Stimulated activated CD8-positive, alpha-beta memory T cell treated with anti-CD3 and anti-CD28 coated beads, Interleukin-12 subunit alpha, Interleukin-12 subunit beta, amount 100 ng/mL, for 4 hours (primary cell): ENCODE measurements around the gene FAM240B.

Experiments used
- DNase-seq: peaks from one replicate; pipeline ENCODE4 v3.0.0-alpha.2; 2020; ENCODE audit warnings: low read depth

Gene FAM240B

GRCh38 chr9:38720083-38720745, at the start of gene FAM240B:
TSS of gene FAM240B (minus strand) at chr9:38720133. CDS start at chr9:38703999, 16,134 bp downstream.
- no peak for DNase-seq

GRCh38 chr9:38768351-38768761, 48.4 kb upstream of the FAM240B start:
- no peak for DNase-seq

DNA sequence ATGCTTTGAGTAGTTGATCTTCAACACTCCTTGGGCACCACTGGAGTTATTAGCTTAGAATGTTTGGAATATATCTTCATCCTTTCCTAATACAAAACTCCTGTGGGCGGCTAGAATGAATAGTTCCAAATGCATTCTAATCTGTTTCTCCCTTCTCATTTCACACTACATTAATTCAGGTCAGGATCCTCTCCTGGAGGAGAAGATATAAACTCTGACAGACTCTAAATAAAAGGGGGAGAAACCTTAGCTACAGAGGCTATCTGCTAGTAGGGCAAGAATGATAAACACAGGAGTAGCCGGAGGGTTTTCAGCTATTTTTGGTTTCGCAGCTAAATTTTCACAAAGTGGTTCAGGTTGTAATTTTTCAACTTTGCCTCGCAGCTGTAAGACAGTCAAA, 45.2 kb upstream of the FAM240B start:
- DNase-seq: no peak

GRCh38 chr9:38761999-38762398, 42.1 kb upstream of the FAM240B start:
- DNase-seq: no peak

GRCh38 chr9:38761339-38761738, 41.4 kb upstream of the FAM240B start:
- DNase-seq: no peak

DNA sequence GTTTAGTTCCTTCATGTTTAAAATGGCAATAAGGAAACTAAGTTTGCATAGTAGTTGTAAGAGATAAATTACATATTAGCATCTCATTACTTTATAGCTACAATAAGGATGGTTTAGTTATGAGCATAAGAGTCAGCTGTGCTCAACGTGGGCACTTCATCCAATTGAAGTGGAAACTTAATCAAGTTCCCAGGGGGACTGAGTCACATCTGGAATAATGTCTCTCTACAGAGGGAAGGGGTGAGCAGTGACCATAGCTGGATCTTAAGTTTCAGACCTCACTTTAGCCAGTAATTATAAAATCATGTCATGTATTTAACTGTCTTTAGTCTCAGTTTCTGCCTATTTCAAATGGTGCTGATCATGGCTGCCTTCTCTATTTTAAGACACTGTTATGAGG, 36.8 kb upstream of the FAM240B start:
- DNase-seq: no peak

DNA sequence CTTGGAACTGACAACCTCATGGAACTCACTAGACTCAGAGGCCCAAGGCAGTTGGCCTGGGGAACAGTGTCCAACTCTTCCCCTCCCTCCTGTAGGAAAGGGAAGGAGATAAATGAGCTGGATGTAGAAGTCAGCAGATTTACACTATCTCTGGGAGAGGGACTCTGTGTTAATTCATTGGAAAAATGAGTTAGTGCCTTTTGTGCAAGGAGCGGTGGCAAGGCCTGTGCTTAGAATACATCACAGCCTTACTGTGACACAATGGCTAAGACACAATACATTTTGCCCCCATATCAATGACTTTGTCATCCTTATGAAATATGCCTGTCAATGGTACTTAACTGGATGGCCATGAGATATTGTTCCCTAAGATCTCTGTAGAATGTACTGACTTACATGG, 28.0 kb upstream of the FAM240B start:
- no peak for DNase-seq

GRCh38 chr9:38747067-38747466, 27.1 kb upstream of the FAM240B start:
- DNase-seq: no peak

- no peak for DNase-seq
These were observed 26.4 kb upstream of the FAM240B start for GRCh38 chr9:38746303-38746702.

GRCh38 chr9:38744484-38744883, 24.6 kb upstream of the FAM240B start:
- no peak for DNase-seq

- no peak for DNase-seq
These were observed 17.3 kb upstream of the FAM240B start for GRCh38 chr9:38737246-38737645.

DNA sequence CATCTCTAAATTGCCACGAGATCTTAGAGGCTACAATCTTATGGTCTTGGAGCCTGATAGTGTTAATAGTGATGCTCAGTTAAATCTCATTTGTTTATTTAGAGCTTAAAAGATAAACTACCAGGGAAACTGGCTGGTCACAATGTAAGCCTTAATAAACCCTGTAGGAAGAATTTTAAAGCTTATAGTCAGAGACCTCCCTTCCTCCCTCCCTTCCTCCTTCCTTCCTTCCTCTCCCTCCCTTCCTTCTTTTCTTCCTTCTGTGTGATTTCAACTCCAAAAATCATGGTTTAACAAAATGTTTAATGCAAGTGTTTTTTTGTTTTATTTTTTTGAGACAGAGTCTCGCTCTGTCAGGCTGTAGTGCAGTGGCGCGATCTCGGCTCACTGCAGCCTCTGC, 14.9 kb upstream of the FAM240B start:
- DNase-seq: no peak

GRCh38 chr9:38733503-38733902, 13.6 kb upstream of the FAM240B start:
- DNase-seq: no peak

DNA sequence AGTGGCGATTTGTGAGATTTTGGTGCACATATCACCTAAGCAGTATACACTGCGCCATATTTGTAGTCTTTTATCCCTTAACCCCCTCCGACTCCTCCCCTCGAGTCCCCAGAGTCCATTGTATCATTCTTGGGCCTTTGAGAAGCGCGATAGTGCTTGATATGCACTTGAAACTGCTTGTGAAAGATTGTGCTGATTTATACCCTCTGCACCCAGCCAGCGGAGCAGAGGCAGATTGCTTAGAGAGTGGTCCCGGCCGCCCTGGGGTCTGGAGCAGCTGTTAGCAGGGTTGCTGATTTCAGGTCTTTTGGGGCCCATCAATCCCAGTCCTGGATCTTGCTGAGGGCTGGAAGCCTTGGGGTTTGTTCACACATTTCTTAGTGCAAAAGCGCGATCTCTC, 13.0 kb upstream of the FAM240B start:
- no peak for DNase-seq

DNA sequence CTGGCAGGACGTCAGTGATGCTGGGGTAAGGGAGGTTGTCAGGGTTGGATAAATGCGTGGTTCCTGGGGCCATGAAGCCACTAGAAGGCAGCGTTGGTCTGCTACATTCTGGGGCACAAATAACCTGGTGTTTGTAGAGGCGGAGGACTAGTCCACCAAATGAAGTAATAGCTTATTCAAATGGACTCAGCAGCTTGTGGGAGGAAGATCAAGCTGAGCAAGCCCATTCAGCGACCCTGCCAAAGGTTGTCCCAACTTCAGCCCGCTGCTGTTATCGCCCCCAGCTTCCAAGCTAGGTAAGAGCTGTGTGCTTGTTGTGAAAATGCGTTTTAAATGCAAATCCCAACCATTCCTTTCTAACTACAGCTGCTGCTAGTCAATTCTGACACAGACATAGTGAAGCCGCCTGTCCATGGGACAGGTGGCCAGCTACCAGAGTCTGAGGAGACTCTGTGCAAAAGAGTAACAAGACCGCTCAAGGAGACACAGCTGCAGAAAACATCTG, 7.6 kb upstream of the FAM240B start:
- no peak for DNase-seq

DNA sequence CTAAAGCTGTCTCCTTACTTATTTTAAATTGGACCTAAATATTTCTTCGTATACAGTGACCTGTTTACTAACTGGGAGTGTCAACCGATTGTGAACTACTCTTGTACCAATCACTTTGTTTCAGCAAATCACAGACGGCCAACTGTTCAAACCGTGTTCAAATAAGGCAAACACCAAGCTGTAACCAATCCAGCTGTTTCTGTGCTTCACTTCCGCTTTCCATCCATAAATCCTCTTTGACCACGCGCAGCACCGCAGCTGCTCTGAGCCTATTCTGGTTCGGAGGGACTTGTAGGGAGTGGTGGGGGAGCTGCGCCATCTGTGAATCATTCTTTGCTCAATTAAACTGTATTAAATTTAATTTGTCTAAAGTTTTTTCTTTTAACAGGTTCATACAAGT, 4.8 kb upstream of the FAM240B start:
- no peak for DNase-seq

DNA sequence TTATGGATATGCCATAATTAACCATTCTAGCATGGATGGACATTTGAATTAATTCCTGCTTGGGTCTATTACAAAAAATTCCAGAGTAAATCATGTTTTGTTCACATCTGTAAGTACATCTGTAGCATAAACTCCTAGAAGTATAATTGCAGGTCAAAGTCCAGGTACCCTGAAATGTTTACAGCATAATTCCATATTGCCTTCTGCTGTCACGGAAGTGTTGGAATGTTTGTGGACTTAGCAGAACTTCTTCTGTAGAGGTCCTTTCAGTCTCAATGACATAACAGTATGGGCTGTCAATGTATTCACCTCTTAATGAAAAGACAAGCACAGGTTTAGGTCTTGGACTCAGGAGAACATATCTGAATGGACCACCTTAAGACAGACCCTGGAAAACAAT, 1.8 kb downstream of the FAM240B start:
- DNase-seq: no peak

- no peak for DNase-seq
These were observed 4.2 kb downstream of the FAM240B start for GRCh38 chr9:38715684-38716083.

DNA sequence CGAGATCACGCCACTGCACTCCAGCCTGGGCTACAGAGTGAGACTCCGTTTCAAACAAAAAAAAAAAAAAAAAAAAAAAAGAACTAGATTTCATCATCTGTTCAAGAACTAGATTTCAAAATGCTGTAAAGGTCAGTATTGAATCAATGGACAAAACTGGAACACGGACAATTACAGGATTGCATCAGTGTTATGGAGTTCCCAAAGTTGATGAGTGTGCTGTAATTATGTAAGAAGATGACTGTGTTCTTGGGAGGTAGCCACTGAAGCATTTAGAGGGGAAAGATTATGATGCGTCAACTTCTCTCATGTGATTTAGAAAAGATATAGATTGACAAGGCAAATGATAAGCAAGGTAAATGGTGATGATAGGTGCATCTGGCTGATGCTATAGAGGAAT, 6.5 kb downstream of the FAM240B start:
- no peak for DNase-seq

GRCh38 chr9:38708759-38709158, 11.2 kb downstream of the FAM240B start:
- DNase-seq: no peak

DNA sequence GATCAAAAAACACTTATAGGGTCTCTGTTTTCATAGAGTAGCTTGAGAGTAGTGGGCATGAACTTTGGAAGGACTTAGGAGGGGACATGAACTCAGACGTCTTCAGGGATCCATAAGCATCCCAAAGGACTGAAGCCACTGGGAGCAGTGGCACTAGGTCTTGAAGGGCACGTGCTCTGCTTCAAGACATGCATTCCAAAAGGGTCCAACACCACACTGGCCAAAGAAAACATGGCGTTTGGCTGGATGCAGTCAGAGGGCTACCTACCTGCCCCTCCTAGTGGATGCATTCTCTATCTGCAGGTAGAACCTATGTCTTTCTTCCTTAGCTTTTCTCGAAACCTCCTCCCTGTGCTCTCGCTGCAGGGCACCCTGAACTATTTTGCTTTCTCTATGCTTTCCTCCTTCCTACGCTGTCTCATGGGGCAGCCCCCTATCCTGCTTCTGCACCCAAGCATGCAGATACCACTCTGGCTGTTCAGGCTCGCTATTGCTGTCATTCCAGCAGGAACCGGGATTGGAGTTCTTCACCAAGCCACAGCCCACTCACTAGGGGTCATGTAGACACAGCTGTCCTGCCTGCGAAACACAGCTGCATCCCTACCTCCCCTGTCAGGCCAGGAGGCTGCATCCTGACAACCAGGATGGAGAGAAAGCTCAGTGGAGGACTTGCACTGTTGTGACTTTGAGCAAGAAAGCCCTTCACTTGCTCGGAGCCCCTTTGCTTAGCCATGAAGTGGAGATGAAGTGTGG, 11.9 kb downstream of the FAM240B start:
- no peak for DNase-seq

DNA sequence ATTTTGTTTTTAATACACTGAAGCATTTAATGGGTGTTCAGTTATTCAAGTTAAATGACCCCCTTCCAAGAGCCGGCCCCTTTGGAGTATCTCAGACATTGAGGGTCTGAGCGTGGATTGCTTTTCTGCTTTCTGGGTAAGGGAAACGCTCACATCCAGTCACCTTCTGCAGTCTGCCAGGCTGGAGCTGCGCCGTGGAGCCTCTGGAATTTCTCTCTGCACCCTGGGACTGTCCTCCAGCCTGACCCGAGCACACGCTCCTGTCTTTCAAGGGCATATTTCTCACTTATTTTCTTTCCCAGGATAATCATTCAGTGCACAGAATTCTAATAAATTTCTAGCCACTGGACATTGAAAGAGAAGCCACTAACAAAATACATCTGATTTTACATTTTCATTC, 13.4 kb downstream of the FAM240B start:
- DNase-seq: no peak

- DNase-seq: no peak
These were observed 14.0 kb downstream of the FAM240B start for GRCh38 chr9:38705917-38706316.

- no peak for DNase-seq
These were observed 19.2 kb downstream of the FAM240B start for GRCh38 chr9:38700695-38701094.
